Sigmoid colon (tissue), 7 donors: ENCODE data around the gene PFKL. TPM values are rescaled to one million over a fixed set of nuclear protein-coding genes. Genes with fewer than 3 reads are reported as not detected.

Experiments
- DNase-seq: peaks from one replicate; pipeline ENCODE4 v3.0.0-alpha.2; 2019
- H3K27ac ChIP-seq, 4 donors: fragments of 200-600 bp; sonication (generic); one replicate each; pipeline ENCODE4 v1.5.1; 2016 to 2019; ENCODE audit warnings: mild to moderate bottlenecking in 1 of 4
- H3K27me3 ChIP-seq, 3 donors: fragments of 200-600 bp; sonication (generic); one replicate each; pipeline ENCODE4 v1.5.1; 2019; ENCODE audit warnings: mild to moderate bottlenecking in 1 of 3
- H3K36me3 ChIP-seq, 4 donors: fragments of 200-600 bp; sonication (generic); one replicate each; pipeline ENCODE4 v1.5.1; 2016 to 2019
- H3K4me1 ChIP-seq, 4 donors: fragments of 200-600 bp; sonication (generic); one replicate each; pipeline ENCODE4 v1.5.1; 2017 to 2019
- H3K4me3 ChIP-seq, 4 donors: fragments of 200-600 bp; sonication (generic); one replicate each; pipeline ENCODE4 v1.5.1; 2017 to 2019; ENCODE audit warnings: mild to moderate bottlenecking in 2 of 4, moderate library complexity in 1 of 4
- H3K9me3 ChIP-seq, 4 donors: fragments of 200-600 bp in 3 of 4; sonication (generic) in 3 of 4; one replicate each; pipeline versions ENCODE4 v1.5.1 to v1.6.1; 2013 to 2019
- CTCF ChIP-seq, 4 experiments: fragments of 450-650 bp in 3 of 4; fragments of 200-600 bp in 1 of 4; IDR thresholded peaks; one replicate each; pipeline ENCODE4 v1.5.1; 2016 to 2019; ENCODE audit warnings: antibody characterized with exemption in 4 of 4, mild to moderate bottlenecking in 3 of 4, moderate library complexity in 2 of 4
- EP300 ChIP-seq, 4 donors: sonication (generic); formaldehyde crosslinking; IDR thresholded peaks; one replicate each; pipeline ENCODE4 v1.6.1; 2017; ENCODE audit warnings: antibody characterized with exemption in 4 of 4
- POLR2A ChIP-seq, 2 donors: fragments of 450-650 bp; IDR thresholded peaks; one replicate each; pipeline ENCODE4 v1.6.1; 2016; ENCODE audit warnings: antibody characterized with exemption in 2 of 2, mild to moderate bottlenecking in 2 of 2, moderate library complexity in 2 of 2
- POLR2AphosphoS5 ChIP-seq, 4 donors: sonication (generic); formaldehyde crosslinking; IDR thresholded peaks; one replicate each; pipeline ENCODE4 v1.6.1; 2017; ENCODE audit warnings: antibody characterized with exemption in 4 of 4
- WGBS, 2 donors: extraction: QIAGEN DNeasy Blood & Tissue Kit; methylation state at CpG; one replicate each; pipeline ENCODE4 v1.1.7; 2013; 5-methylcytosine and 5-hydroxymethylcytosine counted together
- intact Hi-C: fragments of 100-400 bp; cut with DNase I; formaldehyde crosslinking; loops from one replicate; pipeline ENCODE4 v1.15.1; 2023
- polyA plus RNA-seq, 3 donors: library from polyadenylated mRNA; stranded (reverse); fragments of 200-250 nt; gene quantifications; one replicate each; pipeline ENCODE4 v1.2.3, GENCODE V29; 2013
- total RNA-seq, 4 donors: library from RNA; depleted of rRNA; stranded (reverse); fragments of >200 nt; gene quantifications; one replicate each; pipeline ENCODE4 v1.1.0, GENCODE V29; 2016
- donor health status: healthy with polysubstance abuse.
- donor health status: Bipolar disorder and iron deficiency.
- donor health status: healthy.

The PFKL gene
- total and polyA plus RNA-seq, 7 donors, result 38.0 to 159 (median 69.8) TPM

- Histone ChIP-seq H3K9me3 (no peaks in the 10 kb centered on the region), H3K36me3 (peaks cover 16 to 93% (median 51%) of the 10 kb centered on the region in 4 donors), H3K27me3 (no peaks in the 10 kb centered on the region), H3K4me3 (no peak overlapping the region), H3K4me1 (no peaks in the 10 kb centered on the region), H3K27ac (no peak overlapping the region)
- TF ChIP-seq POLR2A (IDR thresholded peaks at IDR 0.05) (no peak), EP300 (IDR thresholded peaks at IDR 0.05) (no peak), CTCF (IDR thresholded peaks at IDR 0.05) (no peak)
- DNase-seq, result no peak
- WGBS, 2 donors, result 82 to 87% methylated on average over 16 of the region's 16 CpGs
- intact Hi-C loops, result no loop called here
Measured at GRCh38 chr21:44315691-44316203, 15.9 kb downstream of the PFKL start.

- TF ChIP-seq CTCF (IDR thresholded peaks at IDR 0.05), result no peak
- no peak for TF ChIP-seq EP300 (IDR thresholded peaks at IDR 0.05)
- TF ChIP-seq POLR2A (IDR thresholded peaks at IDR 0.05), result no peak
- TF ChIP-seq POLR2AphosphoS5 (IDR thresholded peaks at IDR 0.05), result no peak
- Histone ChIP-seq H3K27me3 (no peaks in the 10 kb centered on the region), H3K4me1 (no peaks in the 10 kb centered on the region), H3K27ac (no peak overlapping the region), H3K4me3 (no peak overlapping the region), H3K36me3 (peaks cover 14 to 90% (median 46%) of the 10 kb centered on the region in 4 donors), H3K9me3 (no peaks in the 10 kb centered on the region)
- intact Hi-C loops, result no loop called here
- 91 to 92% methylated on average over 27 of the region's 27 CpGs for WGBS, 2 donors
- DNase-seq, result no peak
Measured at GRCh38 chr21:44316277-44316900, 16.5 kb downstream of the PFKL start.

- 94% methylated on average over 19 of the region's 19 CpGs for WGBS, 2 donors
- no peaks in the 10 kb centered on the region for H3K9me3 ChIP-seq
- H3K36me3 ChIP-seq, result peaks cover 12 to 90% (median 43%) of the 10 kb centered on the region in 4 donors
- no peaks in the 10 kb centered on the region for H3K27me3 ChIP-seq
- TF ChIP-seq POLR2AphosphoS5 (IDR thresholded peaks at IDR 0.05) (no peak), CTCF (IDR thresholded peaks at IDR 0.05) (no peak), POLR2A (IDR thresholded peaks at IDR 0.05) (no peak), EP300 (IDR thresholded peaks at IDR 0.05) (no peak)
- no peaks in the 10 kb centered on the region for H3K4me1 ChIP-seq
- DNase-seq, result no peak
- no peak overlapping the region for H3K4me3 ChIP-seq
- no peak overlapping the region for H3K27ac ChIP-seq
- intact Hi-C loops, result no loop called here
Measured at GRCh38 chr21:44317241-44317782, 17.5 kb downstream of the PFKL start.

- WGBS, 2 donors, result 95 to 96% methylated on average over 22 of the region's 22 CpGs
- Histone ChIP-seq H3K36me3 (peaks cover 12 to 90% (median 41%) of the 10 kb centered on the region in 4 donors), H3K4me3 (no peak overlapping the region), H3K4me1 (no peaks in the 10 kb centered on the region), H3K27me3 (no peaks in the 10 kb centered on the region), H3K27ac (no peak overlapping the region), H3K9me3 (no peaks in the 10 kb centered on the region)
- TF ChIP-seq CTCF (IDR thresholded peaks at IDR 0.05) (no peak), POLR2AphosphoS5 (IDR thresholded peaks at IDR 0.05) (no peak), POLR2A (IDR thresholded peaks at IDR 0.05) (no peak), EP300 (IDR thresholded peaks at IDR 0.05) (no peak)
- intact Hi-C loops, result no loop called here
- no peak for DNase-seq
Measured at GRCh38 chr21:44317871-44318270, 18.0 kb downstream of the PFKL start.
